ENCODE measurements around the gene MMEL1.
A peak's percentile ranks its signal among the peaks of the same experiment; 100 is the strongest.
"Not testable (repeated sequence)": the region's sequence is repeated elsewhere in the genome, so short reads cannot be mapped to it uniquely, and the experiment has no call there.

The MMEL1 gene

DNA sequence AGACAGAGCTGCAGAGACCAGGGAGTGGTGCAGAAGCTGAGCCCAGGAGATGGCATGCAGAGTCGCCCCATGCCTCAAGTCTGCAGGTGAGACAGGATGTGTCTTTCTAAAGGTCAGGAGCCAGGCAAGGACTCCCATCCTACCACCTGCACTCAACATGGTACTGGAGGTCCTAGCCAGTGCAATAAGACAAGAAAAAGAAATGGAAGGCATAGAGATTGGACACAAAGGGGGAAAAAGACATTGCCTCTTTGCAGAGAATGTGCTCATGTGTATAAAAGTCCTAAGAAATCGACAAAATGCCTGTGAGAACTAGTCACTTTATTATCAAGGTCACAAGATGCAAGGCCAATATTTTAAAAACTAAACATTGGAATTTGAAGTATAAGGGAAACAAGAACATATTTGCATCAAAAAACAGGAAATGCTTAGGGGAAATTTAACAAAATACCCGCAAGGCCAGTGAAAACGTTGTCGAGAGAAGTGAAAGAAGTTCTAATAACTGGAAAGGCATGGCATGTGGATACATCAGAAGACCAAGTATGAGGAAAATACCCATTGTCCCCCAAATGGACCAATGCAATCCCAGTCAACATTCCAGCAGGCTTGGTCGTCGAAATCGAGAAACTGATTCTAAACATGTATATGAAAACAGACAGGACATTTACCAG lies 59.4 kb downstream of the MMEL1 start:
- DNase-seq (ENCODE audit: low read depth) = no peak

DNA sequence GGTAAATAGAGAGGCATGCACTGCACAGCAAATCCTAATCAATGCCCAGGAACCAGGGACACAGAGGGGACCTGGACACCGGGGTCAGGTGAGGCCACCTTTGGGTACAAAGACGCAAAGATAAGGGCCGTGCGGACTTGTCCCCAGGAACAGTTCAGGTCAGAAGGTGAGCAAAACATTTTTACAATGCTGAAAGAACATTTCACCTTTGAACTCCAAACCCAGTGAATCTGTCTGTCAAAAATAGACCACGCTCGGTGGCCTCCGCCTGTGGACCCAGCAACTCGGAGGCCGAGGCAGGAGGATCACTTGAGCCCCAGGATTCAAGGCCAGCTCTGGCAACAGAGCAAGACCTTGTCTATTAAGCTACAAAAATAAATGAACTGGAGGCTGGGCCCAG lies 61.5 kb downstream of the MMEL1 start:
- DNase-seq (ENCODE audit: low read depth) = no peak

DNA sequence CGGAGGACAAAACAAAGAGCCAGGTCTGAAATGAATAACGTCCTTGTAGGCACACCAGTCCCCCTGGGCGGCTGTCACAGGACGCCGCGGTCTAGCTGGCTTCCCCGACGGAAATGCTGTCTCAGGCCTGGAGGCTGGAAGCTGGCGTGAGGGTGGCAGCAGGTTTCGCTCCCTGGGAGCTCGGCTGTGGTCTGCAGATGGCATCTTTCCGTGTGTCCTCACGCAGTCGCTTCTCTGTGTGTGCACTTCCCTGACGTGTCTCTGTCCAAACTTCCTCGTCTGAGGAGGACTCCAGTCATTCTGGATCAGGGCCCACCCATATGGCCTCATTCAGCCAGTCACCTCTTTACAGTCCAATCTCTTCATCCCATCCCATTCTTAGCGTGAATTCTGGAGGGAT lies 62.5 kb downstream of the MMEL1 start:
- no peak for DNase-seq (ENCODE audit: low read depth)

DNA sequence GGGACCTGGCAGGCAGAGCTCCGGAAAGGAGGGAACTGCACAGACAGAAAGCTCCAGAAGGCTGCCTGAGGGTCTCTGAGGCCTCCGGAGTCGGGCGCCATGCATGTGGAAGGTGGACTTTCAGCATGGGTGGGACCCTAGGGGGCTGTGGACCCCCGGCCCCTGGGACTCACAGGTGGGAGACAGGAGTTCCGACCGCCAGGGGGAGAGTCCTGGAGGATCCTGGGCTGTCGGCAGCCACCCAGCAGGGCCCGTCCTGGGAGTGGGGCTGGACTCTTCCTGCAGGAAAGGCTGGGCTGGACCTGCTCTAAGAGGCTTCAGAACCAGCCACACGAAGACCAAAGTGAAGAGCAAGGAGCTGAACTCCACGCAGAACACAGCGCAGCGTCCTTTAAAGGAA lies 63.1 kb downstream of the MMEL1 start:
- DNase-seq (ENCODE audit: low read depth) = not testable (repeated sequence)

DNA sequence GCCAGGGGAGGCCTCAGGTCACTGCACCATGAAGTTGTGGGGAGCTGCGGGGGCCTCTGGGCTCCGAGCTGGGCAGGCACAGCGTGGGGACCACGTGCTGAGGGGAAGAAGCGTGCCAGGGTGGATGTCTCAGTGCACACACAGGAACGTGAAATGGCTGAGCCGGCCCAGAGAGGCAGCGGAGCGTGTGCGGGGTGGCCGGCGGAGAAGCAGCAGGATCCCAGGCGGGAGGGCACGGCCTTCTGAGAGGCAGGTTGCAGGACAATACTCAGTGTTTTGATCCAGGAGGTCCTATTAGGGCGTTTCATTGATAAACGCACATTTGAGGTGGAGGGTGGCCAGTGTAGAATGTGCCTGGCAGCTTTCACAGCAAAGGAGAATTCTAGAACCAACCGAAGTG lies 63.8 kb downstream of the MMEL1 start:
- no peak for DNase-seq (ENCODE audit: low read depth)

DNA sequence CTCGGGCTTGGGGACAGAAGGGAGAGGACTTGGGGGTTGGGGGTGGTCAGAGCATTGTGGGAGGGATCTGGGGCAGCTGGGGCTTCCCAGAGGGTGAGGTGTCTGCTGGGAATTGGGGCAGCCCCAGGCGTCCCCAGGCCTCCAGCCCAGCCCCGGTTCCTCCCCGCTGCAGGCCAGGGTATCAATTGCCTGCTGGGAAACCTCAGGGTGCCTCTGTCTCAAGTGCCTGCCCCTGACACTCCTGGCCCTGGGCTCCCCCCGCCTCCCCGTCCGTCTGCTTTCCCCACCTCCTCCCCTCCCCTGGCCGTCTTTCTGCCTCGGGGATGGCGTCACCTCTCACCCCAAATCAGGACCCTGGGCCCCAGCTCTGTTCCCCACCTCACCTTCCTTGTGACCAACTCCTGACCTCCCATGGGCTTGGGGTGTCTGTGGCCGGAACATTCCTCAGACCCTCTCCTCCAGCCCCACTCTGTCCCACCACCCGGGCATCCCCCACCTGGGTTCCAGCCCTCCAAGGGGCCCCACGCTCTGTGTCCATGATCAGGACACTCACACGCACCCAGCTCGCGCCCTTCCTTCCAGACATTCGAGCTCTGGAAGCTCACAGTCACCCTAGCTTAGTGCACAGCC lies 64.5 kb downstream of the MMEL1 start:
- not testable (repeated sequence) for DNase-seq (ENCODE audit: low read depth)

DNA sequence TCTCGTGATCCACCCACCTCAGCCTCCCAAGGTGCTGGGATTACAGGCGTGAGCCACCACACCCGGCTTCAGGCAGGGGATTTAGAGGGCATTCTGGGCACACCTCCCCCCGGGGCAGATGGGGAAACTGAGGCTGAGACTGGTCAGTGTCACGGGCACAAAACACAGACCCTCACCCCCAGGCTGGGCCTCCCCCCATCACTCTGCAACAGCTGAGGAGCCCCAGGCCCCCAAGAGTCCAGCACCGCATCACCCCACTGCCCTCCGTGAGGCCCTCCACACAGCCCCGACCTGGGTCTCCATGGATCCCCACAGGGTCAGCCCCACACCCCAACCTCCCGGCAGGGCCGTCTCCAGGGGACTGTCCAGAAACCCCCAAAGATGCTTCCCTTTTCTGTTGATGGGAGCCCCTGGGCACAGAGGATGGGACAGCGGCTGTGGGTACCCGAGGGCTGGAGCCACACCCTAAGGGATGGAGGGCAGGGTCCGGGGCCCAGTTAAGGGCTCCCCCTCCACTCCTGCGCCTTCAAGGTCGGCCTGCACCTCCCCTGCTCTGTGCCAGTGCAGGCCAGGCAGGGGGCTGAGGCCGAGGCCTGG lies 65.6 kb downstream of the MMEL1 start:
- no peak for DNase-seq (ENCODE audit: low read depth)

DNA sequence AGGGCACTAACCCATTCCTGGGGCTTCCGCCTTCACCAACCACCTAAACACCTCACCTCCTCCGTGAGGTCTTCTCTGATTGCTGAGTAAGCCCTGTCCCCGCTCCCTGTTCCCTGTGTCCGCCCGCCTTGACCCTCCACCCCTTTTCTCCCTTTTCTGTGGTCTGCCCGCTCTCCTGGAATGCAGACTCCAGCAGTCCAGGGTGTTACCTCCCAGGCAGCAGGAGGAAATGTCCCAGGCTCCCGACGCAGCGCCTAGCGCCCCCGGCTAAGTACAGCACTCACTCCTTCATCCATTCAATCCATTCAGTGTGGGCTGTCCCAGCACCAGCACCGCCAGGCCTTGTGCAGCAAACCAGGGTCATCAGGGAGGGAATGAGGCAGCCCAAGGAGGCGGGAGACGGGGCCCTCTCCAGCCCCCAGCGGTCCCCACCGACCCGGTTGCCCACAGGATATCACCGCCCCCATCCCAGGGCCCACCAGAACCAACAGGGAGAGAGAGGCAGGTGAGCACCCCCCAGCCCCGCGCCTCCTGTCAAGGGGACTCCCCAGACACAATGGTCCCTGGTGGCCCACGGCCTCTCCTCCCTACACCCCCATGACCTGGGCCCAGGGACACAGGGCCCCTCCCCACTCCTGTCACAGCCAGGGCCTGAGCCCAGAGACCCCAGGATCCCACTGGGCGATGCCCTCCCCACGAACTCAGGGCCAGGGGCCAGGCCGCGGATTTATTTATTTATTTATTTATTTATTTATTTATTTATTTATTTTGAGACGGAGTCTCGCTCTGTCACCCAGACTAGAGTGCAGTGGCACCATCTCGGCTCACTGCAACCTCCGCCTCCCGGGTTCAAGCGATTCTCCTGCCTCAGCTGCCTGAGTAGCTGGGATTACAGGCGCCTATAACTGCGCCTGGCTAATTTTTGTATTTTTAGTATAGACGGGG lies 66.4 kb downstream of the MMEL1 start:
- DNase-seq (ENCODE audit: low read depth) = peak; percentile 18

DNA sequence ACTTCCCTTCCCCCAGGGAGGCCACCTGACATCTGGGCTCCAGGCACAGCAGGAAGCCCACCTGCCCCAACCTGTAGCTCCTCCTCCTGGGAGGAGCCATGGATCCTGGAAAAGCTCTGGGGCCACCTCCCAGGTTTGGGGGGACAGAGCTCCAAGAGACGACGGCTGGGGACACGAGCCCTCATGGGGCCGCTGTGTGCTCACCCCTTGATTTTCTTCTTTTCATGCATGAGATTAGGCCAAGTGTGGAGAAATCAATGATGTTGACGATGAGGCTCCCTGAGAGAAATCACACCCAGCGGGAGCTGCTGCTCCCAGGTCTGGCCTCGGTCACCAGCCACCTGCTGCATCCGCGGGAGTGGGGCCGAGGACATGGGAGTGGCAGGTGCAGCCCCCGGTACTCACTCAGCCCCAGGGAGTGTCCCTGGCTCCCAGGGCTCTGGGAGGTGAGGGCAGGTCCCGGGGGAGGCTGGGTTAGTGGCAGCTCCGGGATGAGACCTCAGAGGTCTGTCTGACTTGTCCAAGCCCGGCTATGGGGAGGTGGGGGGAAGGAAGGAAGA lies 67.9 kb downstream of the MMEL1 start:
- DNase-seq (ENCODE audit: low read depth) = no peak

DNA sequence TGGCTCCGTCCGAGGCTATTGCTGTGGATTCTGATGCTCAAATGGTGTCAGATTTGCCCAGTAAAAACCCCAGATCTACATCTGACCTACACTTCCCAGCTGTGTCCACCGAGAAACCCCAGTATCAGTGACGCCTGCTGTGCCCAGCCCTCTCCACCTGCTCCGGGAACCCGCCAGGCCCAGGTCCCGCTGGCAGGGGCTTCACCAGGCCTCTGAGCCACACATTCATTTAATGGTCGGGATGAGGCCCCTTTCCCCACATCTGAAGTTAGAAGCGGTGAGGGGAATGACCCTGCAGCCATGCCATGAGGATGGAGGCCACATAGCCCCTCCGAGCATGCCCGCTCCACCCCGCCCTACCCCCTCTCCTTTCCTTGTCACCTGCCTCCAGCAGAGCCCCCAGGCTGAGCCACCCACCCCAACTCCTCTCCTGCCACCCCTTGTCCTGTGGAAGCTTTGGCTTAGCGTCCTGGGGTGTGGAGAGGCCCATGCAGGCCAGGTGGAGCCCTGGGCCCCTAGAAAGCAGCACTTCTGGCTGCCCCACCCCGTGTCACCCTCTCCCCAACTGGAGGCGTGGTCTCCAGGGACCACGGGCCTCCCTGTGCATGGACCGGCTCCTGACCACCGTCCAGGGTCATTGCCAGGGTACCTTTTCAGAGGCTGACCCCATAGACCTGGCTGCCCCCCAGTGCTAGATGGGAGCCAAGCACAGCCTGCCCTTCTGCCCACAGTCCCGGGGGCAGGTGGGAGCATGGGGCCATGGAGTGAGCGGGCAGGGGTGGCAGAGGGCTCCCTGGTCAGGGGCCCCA lies 68.6 kb downstream of the MMEL1 start:
- no peak for DNase-seq (ENCODE audit: low read depth)

DNA sequence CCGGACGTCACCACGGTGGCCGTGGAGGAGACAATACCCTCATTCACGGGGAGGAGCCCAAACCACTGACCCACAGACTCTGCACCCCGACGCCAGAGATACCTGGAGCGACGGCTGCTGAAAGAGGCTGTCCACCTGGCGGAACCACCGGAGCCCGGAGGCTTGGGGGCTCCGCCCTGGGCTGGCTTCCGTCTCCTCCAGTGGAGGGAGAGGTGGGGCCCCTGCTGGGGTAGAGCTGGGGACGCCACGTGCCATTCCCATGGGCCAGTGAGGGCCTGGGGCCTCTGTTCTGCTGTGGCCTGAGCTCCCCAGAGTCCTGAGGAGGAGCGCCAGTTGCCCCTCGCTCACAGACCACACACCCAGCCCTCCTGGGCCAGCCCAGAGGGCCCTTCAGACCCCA lies 69.6 kb downstream of the MMEL1 start:
- DNase-seq (ENCODE audit: low read depth) = no peak

DNA sequence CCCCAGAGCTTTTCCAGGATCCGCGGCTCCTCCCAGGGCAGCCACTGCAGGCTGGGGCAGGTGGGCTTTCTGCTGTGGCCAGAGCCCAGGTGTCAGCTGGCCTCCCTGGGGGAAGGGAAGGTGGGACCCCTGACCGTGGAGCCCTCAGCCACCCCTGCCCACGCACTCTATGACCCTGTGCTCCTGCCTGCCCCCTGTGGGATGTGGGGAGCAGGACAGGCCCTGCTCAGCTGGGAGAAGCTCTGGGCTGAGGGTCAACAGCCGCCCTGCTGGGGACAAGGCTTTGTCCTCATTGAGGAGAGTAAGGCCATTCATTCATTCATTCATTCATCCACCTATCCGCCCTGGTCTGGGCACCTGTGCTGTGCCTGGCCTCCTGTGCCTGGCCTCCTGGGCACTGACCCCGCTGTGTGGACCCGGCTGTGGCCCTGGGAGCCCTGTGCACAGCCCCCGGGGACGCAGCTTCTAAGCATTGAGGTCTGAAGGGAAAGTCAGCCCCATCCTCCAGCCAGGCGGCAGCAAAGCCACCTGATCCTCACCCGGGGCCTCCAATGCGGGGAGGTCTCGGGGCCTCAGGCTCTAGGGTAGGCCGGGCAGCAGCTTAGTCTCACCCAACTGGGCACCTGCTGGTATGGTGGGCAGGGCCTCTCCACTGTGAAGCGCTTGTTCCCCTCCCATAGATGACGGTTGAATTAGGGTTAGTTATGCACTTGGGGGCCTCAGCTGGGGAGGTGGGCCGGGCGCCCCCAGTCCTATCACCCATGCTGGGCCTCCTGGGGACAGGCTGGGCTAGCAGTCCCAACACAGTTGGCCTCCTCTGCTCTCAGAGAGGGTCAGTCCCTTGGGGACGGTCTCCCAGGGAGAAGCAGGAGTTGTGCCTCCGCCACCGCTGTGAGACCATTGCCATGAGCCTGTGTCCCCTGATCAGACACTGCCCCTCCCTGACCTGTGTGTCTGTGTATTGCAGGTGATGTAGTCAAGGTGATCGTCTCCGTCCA lies 70.6 kb downstream of the MMEL1 start:
- no peak for DNase-seq (ENCODE audit: low read depth)

DNA sequence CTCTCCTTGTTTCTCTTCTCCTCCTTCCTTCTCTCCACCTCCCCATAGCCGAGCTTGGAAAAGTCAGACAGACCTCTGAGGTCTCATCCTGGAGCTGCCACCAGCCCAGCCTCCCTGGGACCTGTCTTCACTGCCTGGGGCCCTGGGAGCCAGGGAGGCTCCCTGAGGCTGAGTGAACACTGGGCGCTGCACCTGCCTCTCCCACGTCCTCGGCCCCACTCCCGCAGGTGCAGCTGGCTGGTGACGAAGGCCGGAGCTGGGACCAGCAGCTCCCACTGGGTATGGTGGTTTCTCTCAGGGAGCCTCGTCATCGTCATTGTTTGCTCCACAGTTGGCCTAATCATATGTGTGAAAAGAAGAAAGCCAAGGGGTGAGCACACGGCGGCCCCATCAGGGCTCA lies 71.4 kb downstream of the MMEL1 start:
- DNase-seq (ENCODE audit: low read depth) = no peak

DNA sequence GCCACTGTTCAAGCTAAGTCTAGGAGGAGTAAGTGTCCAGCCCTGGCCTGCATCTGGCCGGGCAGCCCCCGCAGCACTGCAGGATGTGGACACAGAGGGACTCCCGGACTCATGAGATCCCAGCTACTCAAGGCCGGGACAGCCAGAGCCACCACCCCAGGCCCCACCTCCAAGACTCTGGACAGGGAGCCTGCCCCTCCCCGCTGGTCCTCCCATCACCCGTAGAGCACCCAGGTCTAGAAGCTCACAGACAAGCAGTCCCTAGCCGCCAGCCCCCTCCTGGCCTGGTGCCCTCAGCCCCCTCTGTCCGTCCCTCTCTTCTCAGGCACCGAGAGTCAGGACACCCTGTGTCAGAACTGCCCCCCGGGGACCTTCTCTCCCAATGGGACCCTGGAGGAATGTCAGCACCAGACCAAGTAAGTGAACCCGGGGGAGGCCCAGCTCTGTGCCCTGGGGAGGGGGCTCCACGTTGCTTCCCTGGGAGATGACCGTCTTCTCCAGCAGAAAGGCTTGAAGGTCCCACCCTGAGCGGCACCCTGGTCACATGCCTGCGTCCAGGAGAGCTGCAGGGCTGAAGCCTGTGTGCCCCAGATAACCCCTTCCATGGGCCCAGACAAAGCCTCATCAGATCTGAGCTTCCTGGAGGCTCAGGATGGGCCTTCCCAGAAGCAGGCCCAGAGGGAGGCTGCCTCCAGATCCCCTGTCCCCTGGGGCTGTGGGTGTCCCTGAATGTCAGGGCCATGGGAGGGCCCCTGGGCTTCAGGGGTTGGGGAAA lies 72.3 kb downstream of the MMEL1 start:
- no peak for DNase-seq (ENCODE audit: low read depth)

DNA sequence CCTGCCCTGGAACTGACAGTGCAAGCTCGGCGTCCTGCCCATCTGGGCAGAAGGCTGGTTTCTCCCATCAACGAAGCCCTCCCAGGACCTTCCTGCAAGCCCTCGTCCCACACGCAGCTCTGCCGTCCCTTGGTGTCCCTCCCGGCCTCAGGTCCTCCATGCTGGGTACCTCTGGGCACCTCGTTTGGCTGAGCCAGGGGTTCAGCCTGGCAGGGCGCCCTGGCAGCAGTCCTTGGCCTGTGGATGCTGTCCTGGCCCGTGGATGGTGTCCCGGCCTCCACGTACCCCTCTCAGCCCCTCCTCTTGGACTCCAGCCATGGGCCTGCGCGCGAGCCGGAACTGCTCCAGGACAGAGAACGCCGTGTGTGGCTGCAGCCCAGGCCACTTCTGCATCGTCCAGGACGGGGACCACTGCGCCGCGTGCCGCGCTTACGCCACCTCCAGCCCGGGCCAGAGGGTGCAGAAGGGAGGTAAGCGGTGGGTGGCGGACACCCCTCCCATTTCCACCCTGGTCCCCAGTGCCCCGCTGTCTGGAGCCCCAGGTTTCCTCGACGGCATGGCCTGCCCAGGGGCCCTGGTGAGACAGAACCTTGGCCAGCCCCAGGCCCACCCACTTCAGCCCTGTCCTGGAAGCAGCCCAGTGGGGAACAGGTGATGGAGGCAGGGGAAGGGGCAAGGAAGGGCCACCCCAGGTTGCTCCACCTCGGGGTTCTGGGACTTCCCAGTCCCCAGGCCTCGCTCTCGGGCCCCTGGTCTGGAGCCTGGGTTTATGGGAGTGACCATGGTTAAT lies 73.1 kb downstream of the MMEL1 start:
- DNase-seq (ENCODE audit: low read depth) = no peak

DNA sequence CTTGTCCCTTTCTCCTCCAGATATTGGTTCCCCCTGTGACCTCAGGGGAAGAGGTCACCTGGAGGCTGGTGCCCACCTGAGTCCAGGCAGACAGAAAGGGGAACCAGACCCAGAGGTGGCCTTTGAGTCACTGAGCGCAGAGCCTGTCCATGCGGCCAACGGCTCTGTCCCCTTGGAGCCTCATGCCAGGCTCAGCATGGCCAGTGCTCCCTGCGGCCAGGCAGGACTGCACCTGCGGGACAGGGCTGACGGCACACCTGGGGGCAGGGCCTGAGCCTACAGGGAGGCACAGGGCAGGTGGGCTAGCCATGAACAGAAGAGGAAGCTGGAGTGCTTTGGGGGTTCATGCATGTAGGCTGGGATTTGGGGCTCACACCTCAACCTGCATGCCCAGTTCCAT lies 74.0 kb downstream of the MMEL1 start:
- no peak for DNase-seq (ENCODE audit: low read depth)

DNA sequence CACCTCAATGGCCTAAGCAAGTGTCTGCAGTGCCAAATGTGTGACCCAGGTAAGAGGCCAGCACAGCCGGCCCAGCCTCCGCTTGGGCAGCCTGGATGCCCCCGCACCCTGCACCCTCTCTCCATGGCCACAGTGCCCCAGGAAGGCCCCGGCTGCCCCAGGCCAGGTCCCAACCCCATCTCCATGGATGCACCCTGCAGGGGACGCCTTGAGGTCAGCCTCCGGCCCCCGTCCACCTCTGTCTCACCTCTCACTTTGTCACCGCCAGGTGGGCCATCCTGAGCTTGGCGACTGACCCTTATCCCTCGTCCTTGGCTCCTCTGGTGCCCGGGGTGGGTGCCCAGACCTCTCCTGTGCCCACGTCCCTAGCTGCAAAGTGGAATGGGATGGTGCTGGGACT lies 74.4 kb downstream of the MMEL1 start:
- DNase-seq (ENCODE audit: low read depth) = no peak
